K562 (cell line): ENCODE results near the gene ZBTB43. TPM values are rescaled to one million over a fixed set of nuclear protein-coding genes. Genes with fewer than 3 reads are reported as not detected.

Source experiments
- ATAC-seq: fragments of 200-7000 bp; cut with Tn5 transposase; 3 replicates; pipeline ENCODE4 v1.9.1; 2020; ENCODE audit warnings: moderate library complexity
- BruUV-seq: library from RNA; stranded (reverse); fragments of 400-500 nt; replicated peaks from 2 replicates; lab custom pipeline; 2021; lab: Mats Ljungman, UMichigan
- CTCF ChIA-PET: fragments of 300-600 bp; formaldehyde crosslinking; extraction: SDS; loops from one replicate; lab custom pipeline; 2021; ENCODE audit warnings: low intra/inter-chr PET ratio; lab: Yijun Ruan, JAX
- POLR2A ChIA-PET: fragments of 300-600, 350-650 bp; sonication (Branson Sonifier 250); formaldehyde crosslinking; extraction: SDS; loops from one replicate; lab custom pipeline; 2021; ENCODE audit warnings: antibody characterized with exemption, inconsistent platforms; lab: Yijun Ruan, JAX
- DNase-seq, 4 experiments: peaks; one replicate each; pipeline versions ENCODE4 v3.0.0 to v3.0.0-alpha.2; 2011 to 2018; ENCODE audit warnings: low spot score in 3 of 4, mixed read lengths in 3 of 4; ENCODE audit errors: extremely low read depth in 1 of 4
- FAIRE-seq: peaks from 2 replicates; lab custom pipeline; 2011; peaks lifted over from hg19 to GRCh38; lab: Jason Lieb, UNC
- H2AFZ ChIP-seq: 2 replicates; pipeline ENCODE4 v1.6.0; 2011; ENCODE audit warnings: low read depth, low read length, control low read depth, inconsistent platforms
- H3K27ac ChIP-seq: fragments of 200-600 bp; 3 replicates; pipeline ENCODE4 v1.8.0; 2011; ENCODE audit warnings: low read depth, mild to moderate bottlenecking, control low read depth, inconsistent platforms, low read length, moderate library complexity, mixed read lengths; ENCODE audit errors: extremely low read depth
- H3K27me3 ChIP-seq, 2 experiments: fragments of 300-600 bp in 1 of 2; 2 replicates in 1 of 2; 3 replicates in 1 of 2; pipeline versions ENCODE4 v1.6.0 to v1.8.0; 2011; ENCODE audit warnings: inconsistent platforms in 2 of 2, low read length in 2 of 2, mild to moderate bottlenecking in 1 of 2, mixed read lengths in 1 of 2, moderate library complexity in 1 of 2; ENCODE audit not compliant: control insufficient read depth in 2 of 2, insufficient read depth in 2 of 2
- H3K36me3 ChIP-seq: fragments of 300-600 bp; 3 replicates; pipeline ENCODE4 v1.8.0; 2011; ENCODE audit warnings: mild to moderate bottlenecking, low read length, inconsistent platforms; ENCODE audit not compliant: control insufficient read depth, insufficient read depth
- H3K4me1 ChIP-seq, 2 experiments: fragments of 200-600 bp in 1 of 2; replicated peaks in 1 of 2; 2 replicates in 1 of 2; 3 replicates in 1 of 2; pipeline versions ENCODE4 v1.5.1 to v1.8.0; 2011; ENCODE audit warnings: inconsistent platforms in 2 of 2, low read length in 2 of 2, mild to moderate bottlenecking in 1 of 2, mixed read lengths in 1 of 2, moderate library complexity in 1 of 2; ENCODE audit not compliant: control insufficient read depth in 2 of 2, insufficient read depth in 2 of 2
- H3K4me2 ChIP-seq: 2 replicates; pipeline ENCODE4 v1.6.1; 2011; ENCODE audit warnings: low read length, control low read depth, inconsistent platforms, mixed read lengths; ENCODE audit not compliant: insufficient read depth
- H3K4me3 ChIP-seq: fragments of 200-600 bp; sonication (generic), shearing (Covaris generic); 2 replicates; pipeline ENCODE4 v1.5.1; 2016; ENCODE audit warnings: control low read depth, inconsistent platforms
- H3K79me2 ChIP-seq: fragments of 200-600 bp; 3 replicates; pipeline ENCODE4 v1.8.0; 2011; ENCODE audit warnings: low read length, inconsistent platforms; ENCODE audit not compliant: control insufficient read depth, insufficient read depth
- H3K9ac ChIP-seq, 2 experiments: 2 replicates each; pipeline versions ENCODE4 v1.6.0 to v1.6.1; 2011; ENCODE audit warnings: low read depth in 2 of 2, low read length in 2 of 2, control low read depth in 1 of 2, inconsistent platforms in 1 of 2, mild to moderate bottlenecking in 1 of 2, mixed read lengths in 1 of 2; ENCODE audit not compliant: insufficient read depth in 1 of 2
- H3K9me1 ChIP-seq: one replicate; pipeline ENCODE4 v1.6.0; 2011; ENCODE audit warnings: inconsistent platforms, mild to moderate bottlenecking, low read length, moderate library complexity; ENCODE audit not compliant: control insufficient read depth, insufficient read depth
- H3K9me3 ChIP-seq: replicated peaks from 2 replicates; pipeline ENCODE4 v1.5.1; 2011; ENCODE audit warnings: low read depth, low read length, inconsistent platforms; ENCODE audit not compliant: control insufficient read depth, insufficient read depth
- H4K20me1 ChIP-seq: replicated peaks from 2 replicates; pipeline ENCODE4 v1.6.1; 2011; ENCODE audit warnings: low read length, inconsistent platforms, mixed read lengths; ENCODE audit not compliant: control insufficient read depth, insufficient read depth
- CREB1 ChIP-seq, 2 experiments: sonication (generic) in 1 of 2; formaldehyde crosslinking in 1 of 2; IDR thresholded peaks; 2 replicates each; pipeline versions ENCODE4 v1.6.1 to v1.8.0; 2012 to 2022; ENCODE audit warnings: inconsistent platforms in 1 of 2, mild to moderate bottlenecking in 1 of 2, missing genetic modification reagents in 1 of 2, moderate library complexity in 1 of 2
- ETV6 ChIP-seq, 3 experiments: fragments of 150-350 bp in 1 of 3; sonication (generic) in 1 of 3; formaldehyde crosslinking in 1 of 3; IDR thresholded peaks; 2 replicates each; pipeline versions ENCODE4 v1.6.1 to v1.8.0; 2014 to 2022; ENCODE audit warnings: borderline replicate concordance in 2 of 3, low read depth in 2 of 3, antibody characterized with exemption in 1 of 3, low read length in 1 of 3, mild to moderate bottlenecking in 1 of 3, missing genetic modification reagents in 1 of 3
- FOS ChIP-seq: IDR thresholded peaks from 3 replicates; pipeline ENCODE4 v1.6.1; 2011; ENCODE audit not compliant: insufficient read length; ENCODE audit errors: extremely low read depth
- MAZ ChIP-seq, 2 experiments: fragments of 450-650 bp in 1 of 2; sonication (generic) in 1 of 2; formaldehyde crosslinking; IDR thresholded peaks in 1 of 2; conservative IDR thresholded peaks in 1 of 2; 2 replicates each; pipeline versions ENCODE4 v1.4.0 to v1.5.0; 2020; ENCODE audit warnings: mild to moderate bottlenecking in 1 of 2, missing genetic modification reagents in 1 of 2
- SMAD4 ChIP-seq: fragments of 250-450 bp; sonication (Bioruptor Pico); conservative IDR thresholded peaks from 2 replicates; pipeline ENCODE4 v1.8.0; 2021; ENCODE audit warnings: inconsistent platforms, mild to moderate bottlenecking, moderate library complexity
- SRF ChIP-seq, 2 experiments: fragments of 250-450, 450-650 bp in 1 of 2; sonication (Bioruptor Pico) in 1 of 2; sonication (generic) in 1 of 2; formaldehyde crosslinking; IDR thresholded peaks; 2 replicates each; pipeline versions ENCODE4 v1.5.0 to v1.5.1; 2020 to 2022; ENCODE audit warnings: mild to moderate bottlenecking in 1 of 2, missing genetic modification reagents in 1 of 2
- YBX1 ChIP-seq: fragments of 450-650 bp; IDR thresholded peaks from 2 replicates; pipeline ENCODE4 v1.7.1; 2016; ENCODE audit warnings: mild to moderate bottlenecking
- ZNF274 ChIP-seq: IDR thresholded peaks from 2 replicates; pipeline ENCODE4 v1.6.1; 2011; ENCODE audit warnings: low read depth, mild to moderate bottlenecking, low read length, moderate library complexity, borderline replicate concordance
- WGBS: fragments of 100-300 bp; shearing (Covaris generic); methylation state at CpG from one replicate; pipeline ENCODE4 v1.1.6; 2016; ENCODE audit warnings: low coverage, mixed read lengths; ENCODE audit not compliant: insufficient coverage; ENCODE audit errors: missing lambda C conversion rate; 5-methylcytosine and 5-hydroxymethylcytosine counted together
- in situ Hi-C: fragments of 300-500 bp; cut with MboI; formaldehyde crosslinking; loops from 4 replicates; pipeline ENCODE4 v1.15.0; 2018; ENCODE audit warnings: inconsistent platforms, mixed read lengths
- intact Hi-C: fragments of 100-400 bp; cut with micrococcal nuclease; formaldehyde crosslinking; loops from 2 replicates; pipeline ENCODE4 v1.14.2; 2022
- polyA plus RNA-seq, 8 experiments: library from polyadenylated mRNA; depleted of rRNA in 4 of 8; stranded (reverse) in 5 of 8; unstranded in 3 of 8; fragments of >200 nt; fragmentation: Nextera tagmentation in 2 of 8; fragmentation: Illumina TruSeq in 1 of 8; extraction: Ambion mirVana in 2 of 8; extraction: Trizol in 1 of 8; gene quantifications; 2 replicates each; pipeline versions ENCODE4 v1.2.1 to v1.2.3, GENCODE V29; 2011 to 2014; ENCODE audit warnings: inconsistent platforms in 1 of 8, missing spikeins in 1 of 8
- total RNA-seq, 7 experiments: library from RNA; depleted of rRNA in 6 of 7; stranded (reverse); fragments of >200 nt in 6 of 7; fragmentation: Illumina TruSeq in 2 of 7; extraction: Trizol in 2 of 7; gene quantifications; 2 replicates each; pipeline versions ENCODE4 v1.2.1 to v1.2.3, GENCODE V29; 2011 to 2021; ENCODE audit warnings: low replicate concordance in 1 of 7
- TF ChIP-seq, protein P1 (sequence below): IDR thresholded peaks from 3 replicates; pipeline ENCODE4 v1.6.1; 2011; ENCODE audit warnings: borderline replicate concordance, mild to moderate bottlenecking, moderate library complexity; ENCODE audit not compliant: insufficient read length; ENCODE audit errors: extremely low read depth
- TF ChIP-seq, protein P2 (sequence below): IDR thresholded peaks from 2 replicates; pipeline ENCODE4 v1.6.1; 2016; ENCODE audit warnings: missing genetic modification characterization, missing compliant biosample characterization

The ZBTB43 gene
- total and polyA plus RNA-seq, 9 of the 15 experiments (the other 6 are each of a cell fraction or from before 2014, with no cell fraction given), result 3.9 to 17.2 (median 9.1) TPM

DNA sequence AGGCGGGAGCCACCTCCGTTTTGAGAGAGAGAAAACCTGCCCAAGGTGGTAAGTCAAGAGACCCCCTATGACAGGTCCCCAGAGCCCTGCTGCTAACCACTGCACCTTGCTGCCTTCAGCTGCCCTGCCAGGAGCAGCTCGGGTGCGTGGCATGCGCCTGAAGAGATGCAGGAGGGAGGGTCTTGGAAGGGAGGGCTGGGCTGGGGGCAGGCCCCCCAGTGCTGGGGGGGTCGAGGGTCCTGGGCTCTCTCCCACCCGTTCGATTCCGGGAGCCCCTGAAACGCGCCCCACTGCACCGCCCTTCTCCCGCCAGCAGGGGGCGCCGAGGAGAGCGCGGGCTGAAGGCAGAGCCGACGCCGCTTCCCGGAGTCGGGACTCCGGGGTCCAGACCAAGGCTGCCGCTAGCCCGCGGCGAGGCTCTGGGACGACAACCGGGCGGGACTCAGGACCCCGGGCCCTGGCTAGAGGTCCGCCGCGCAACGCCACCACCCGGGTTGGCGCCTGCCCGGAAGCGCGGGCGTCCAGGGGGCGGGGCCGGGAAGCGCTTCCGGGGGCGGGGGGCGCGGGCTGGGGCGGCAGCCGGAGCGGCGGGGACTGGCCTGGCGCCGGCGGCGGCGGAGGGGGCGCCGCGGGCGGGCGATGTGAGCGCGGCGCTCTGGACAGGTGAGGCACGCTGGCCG lies 55.4 kb downstream of the ZBTB43 start, which contains the start of gene ZBTB34 (continued):
- 0 out of 4 replicates have a peak, but pooled peaks of 1 of the 2 experiments have one; percentile 28 for TF ChIP-seq SRF (CRISPR knock-in tag; IDR thresholded peaks at IDR 0.05)

DNA sequence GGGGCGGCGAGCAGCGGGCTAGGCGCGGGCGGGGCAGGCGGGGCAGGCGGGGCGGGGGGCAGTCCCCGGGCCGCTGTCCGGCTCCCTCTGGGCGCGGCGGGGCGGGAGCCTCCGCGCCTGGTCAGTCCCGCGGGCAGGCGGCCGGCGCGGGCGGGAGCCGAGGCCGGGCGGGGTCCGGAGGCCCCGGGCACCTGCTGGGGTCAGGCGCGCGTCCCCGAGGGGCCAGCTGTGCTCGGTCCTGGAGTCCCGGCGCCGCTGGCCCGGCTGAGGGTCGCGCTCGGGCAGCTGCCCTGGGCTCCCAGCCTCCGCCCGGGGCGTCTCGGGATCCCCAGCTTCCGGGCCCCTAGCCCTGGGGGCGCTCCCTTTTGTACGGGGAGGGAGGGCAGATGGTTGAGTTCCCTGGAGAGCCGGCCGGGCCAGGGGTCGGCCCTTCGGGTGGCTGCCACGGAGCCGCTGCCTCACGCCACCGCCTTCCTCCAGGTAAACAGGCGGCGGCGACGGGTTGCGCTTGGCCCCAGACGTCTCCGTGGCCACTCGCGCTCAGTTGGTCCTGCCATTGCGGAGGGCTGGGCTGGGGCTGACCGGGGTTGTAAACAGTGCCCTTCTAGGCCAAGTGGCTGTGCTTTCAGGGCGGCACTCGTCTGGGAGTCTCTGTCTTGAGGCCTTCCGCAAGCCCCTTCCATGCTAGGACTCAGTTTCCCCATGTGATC lies 56.1 kb downstream of the ZBTB43 start:
- Histone ChIP-seq H3K4me3 (peak overlapping the region; percentile 75), H3K9ac (peak overlapping the region; percentile 73 to 88), H3K36me3 (peaks cover 27% of the 10 kb centered on the region), H3K4me1 (peaks cover 14 to 26% of the 10 kb centered on the region in 2 experiments), H3K27me3 (no peaks in the 10 kb centered on the region; a peak in 1 of 5 replicates), H3K9me1 (no peaks in the 10 kb centered on the region), H3K4me2 (peak overlapping the region; percentile 89), H3K27ac (peak overlapping the region; percentile 72), H2AFZ (peak overlapping the region; percentile 45), H3K79me2 (peaks cover 42% of the 10 kb centered on the region), H4K20me1 (peaks cover 13% of the 10 kb centered on the region), H3K9me3 (no peaks in the 10 kb centered on the region)
- WGBS, result 2% methylated on average over 18 of the region's 71 CpGs
- CTCF ChIA-PET, result interaction anchor here (0.6 kb wide), 1 partner anchor 55 kb away, joined by 4 read pairs; no protein-coding TSS in a partner anchor
- ATAC-seq (peak; percentile 70), DNase-seq (peak in 2 of 4 experiments; percentile 33 to 49), FAIRE-seq (no peak)
- intact Hi-C loops (no loop called here), in situ Hi-C loops (no loop called here)
- POLR2A ChIA-PET, result interaction anchor here (0.6 to 0.7 kb wide), 2 partner anchors 61 to 233 kb away, joined by 3 read pairs; no protein-coding TSS in a partner anchor
- no TSS peak for BruUV-seq
- TF ChIP-seq, protein P1, sequence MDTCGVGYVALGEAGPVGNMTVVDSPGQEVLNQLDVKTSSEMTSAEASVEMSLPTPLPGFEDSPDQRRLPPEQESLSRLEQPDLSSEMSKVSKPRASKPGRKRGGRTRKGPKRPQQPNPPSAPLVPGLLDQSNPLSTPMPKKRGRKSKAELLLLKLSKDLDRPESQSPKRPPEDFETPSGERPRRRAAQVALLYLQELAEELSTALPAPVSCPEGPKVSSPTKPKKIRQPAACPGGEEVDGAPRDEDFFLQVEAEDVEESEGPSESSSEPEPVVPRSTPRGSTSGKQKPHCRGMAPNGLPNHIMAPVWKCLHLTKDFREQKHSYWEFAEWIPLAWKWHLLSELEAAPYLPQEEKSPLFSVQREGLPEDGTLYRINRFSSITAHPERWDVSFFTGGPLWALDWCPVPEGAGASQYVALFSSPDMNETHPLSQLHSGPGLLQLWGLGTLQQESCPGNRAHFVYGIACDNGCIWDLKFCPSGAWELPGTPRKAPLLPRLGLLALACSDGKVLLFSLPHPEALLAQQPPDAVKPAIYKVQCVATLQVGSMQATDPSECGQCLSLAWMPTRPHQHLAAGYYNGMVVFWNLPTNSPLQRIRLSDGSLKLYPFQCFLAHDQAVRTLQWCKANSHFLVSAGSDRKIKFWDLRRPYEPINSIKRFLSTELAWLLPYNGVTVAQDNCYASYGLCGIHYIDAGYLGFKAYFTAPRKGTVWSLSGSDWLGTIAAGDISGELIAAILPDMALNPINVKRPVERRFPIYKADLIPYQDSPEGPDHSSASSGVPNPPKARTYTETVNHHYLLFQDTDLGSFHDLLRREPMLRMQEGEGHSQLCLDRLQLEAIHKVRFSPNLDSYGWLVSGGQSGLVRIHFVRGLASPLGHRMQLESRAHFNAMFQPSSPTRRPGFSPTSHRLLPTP, result no peak
- no peak for TF ChIP-seq YBX1
- TF ChIP-seq, protein P2, sequence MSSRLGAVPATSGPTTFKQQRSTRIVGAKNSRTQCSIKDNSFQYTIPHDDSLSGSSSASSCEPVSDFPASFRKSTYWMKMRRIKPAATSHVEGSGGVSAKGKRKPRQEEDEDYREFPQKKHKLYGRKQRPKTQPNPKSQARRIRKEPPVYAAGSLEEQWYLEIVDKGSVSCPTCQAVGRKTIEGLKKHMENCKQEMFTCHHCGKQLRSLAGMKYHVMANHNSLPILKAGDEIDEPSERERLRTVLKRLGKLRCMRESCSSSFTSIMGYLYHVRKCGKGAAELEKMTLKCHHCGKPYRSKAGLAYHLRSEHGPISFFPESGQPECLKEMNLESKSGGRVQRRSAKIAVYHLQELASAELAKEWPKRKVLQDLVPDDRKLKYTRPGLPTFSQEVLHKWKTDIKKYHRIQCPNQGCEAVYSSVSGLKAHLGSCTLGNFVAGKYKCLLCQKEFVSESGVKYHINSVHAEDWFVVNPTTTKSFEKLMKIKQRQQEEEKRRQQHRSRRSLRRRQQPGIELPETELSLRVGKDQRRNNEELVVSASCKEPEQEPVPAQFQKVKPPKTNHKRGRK (tag), result no peak
- no peak for TF ChIP-seq FOS
- TF ChIP-seq SMAD4 (CRISPR knock-in tag), result peak; percentile 55; the same call in 1 of the 2 replicates
- no peak for TF ChIP-seq ETV6 (IDR thresholded peaks at IDR 0.05; ENCODE audit: borderline replicate concordance in 1 of 2, low read depth in 2 of 2, low read length in 1 of 2)
- no peak for TF ChIP-seq ETV6 (CRISPR knock-in tag; IDR thresholded peaks at IDR 0.05; ENCODE audit: borderline replicate concordance)
- TF ChIP-seq ZNF274, result no peak
- TF ChIP-seq CREB1 (IDR thresholded peaks at IDR 0.05), result no peak
- peak; percentile 36; the same call in 1 of the 2 replicates for TF ChIP-seq CREB1 (CRISPR knock-in tag; IDR thresholded peaks at IDR 0.05)
- peak in 1 of 2 experiments; percentile 66; a peak in 2 of 4 replicates for TF ChIP-seq MAZ (CRISPR knock-in tag; conservative IDR thresholded peaks at IDR 0.05 in 1 of 2, IDR thresholded peaks at IDR 0.05 in 1 of 2)
